ENCODE measurements around the gene DTL. TPM values are rescaled to one million over a fixed set of nuclear protein-coding genes. Genes with fewer than 3 reads are reported as not detected.

The DTL gene
- total and polyA plus RNA-seq, 2 of the 13 experiments (the other 11 are each of a cell fraction or from before 2014, with no cell fraction given), result 10.4 to 32.8 TPM

GRCh38 chr1:212053993-212054392 is 18.4 kb downstream of the DTL start (continued):
- TF ChIP-seq IRF1 (CRISPR knock-in tag; IDR thresholded peaks at IDR 0.05; ENCODE audit: low read depth), result no peak
- no peak for TF ChIP-seq THYN1 (CRISPR knock-in tag; IDR thresholded peaks at IDR 0.05; ENCODE audit: borderline replicate concordance, low read depth)
- no peak for TF ChIP-seq ZNF746 (CRISPR knock-in tag; IDR thresholded peaks at IDR 0.05)
- TF ChIP-seq ZNF234 (CRISPR knock-in tag; conservative IDR thresholded peaks at IDR 0.05), result no peak
- TF ChIP-seq ZHX1 (CRISPR knock-in tag; IDR thresholded peaks at IDR 0.05; ENCODE audit: low read depth), result no peak
- no peak for TF ChIP-seq ZNF207 (IDR thresholded peaks at IDR 0.05; ENCODE audit: borderline replicate concordance)
- no peak for TF ChIP-seq HOXA3 (CRISPR knock-in tag; IDR thresholded peaks at IDR 0.05)
- TF ChIP-seq ZNF367 (CRISPR knock-in tag; IDR thresholded peaks at IDR 0.05; ENCODE audit: borderline replicate concordance), result no peak
- TF ChIP-seq AKNA (CRISPR knock-in tag; IDR thresholded peaks at IDR 0.05; ENCODE audit: borderline replicate concordance), result no peak

Data from HepG2 (cell line).